ENCODE measurements around the gene TARBP1.

TARBP1 gene

GRCh38 chr1:234433563-234434285, 45.3 kb downstream of the TARBP1 start:
- H3K36me3 ChIP-seq (ENCODE audit: control insufficient read depth, insufficient read depth, low read length): peaks cover 25% of the 10 kb centered on the region
- H3K4me1 ChIP-seq (ENCODE audit: control insufficient read depth, insufficient read depth, low read length, poor library complexity, severe bottlenecking): no peaks in the 10 kb centered on the region
- WGBS, 2 experiments (ENCODE audit: insufficient coverage in 2 of 2): 89 to 100% methylated on average over 1 of the region's 1 CpG
- H3K27ac ChIP-seq (ENCODE audit: low read depth, low read length, severe bottlenecking): no peak overlapping the region
- H3K4me3 ChIP-seq (ENCODE audit: extremely low read depth, insufficient read depth, low read length, poor library complexity, severe bottlenecking): no peak overlapping the region
- no peaks in the 10 kb centered on the region for H3K9me3 ChIP-seq (ENCODE audit: control insufficient read depth, low read length)

DNA sequence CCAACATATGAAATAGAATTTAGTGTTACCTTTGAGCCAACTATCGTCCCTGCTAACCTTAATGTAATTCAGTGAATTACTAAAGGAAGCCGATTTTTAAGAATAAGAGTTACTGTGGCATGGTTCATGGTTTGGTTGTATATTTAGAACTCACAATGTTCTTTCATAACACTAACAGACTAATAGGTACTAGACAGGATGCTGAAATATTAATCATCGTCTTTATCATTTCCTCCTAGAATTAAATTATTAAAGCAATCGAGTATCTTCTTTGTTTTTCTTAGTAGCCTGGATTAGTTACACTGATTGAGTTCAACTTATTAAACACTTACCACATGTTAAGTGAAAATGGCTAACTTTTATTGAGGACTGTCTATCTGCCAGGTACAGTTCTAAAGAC, 47.7 kb downstream of the TARBP1 start:
- H3K9me3 ChIP-seq (ENCODE audit: control insufficient read depth, low read length): no peaks in the 10 kb centered on the region
- no peak overlapping the region for H3K4me3 ChIP-seq (ENCODE audit: extremely low read depth, insufficient read depth, low read length, poor library complexity, severe bottlenecking)
- no peak overlapping the region for H3K27ac ChIP-seq (ENCODE audit: low read depth, low read length, severe bottlenecking)
- peaks cover 31% of the 10 kb centered on the region for H3K36me3 ChIP-seq (ENCODE audit: control insufficient read depth, insufficient read depth, low read length)
- H3K4me1 ChIP-seq (ENCODE audit: control insufficient read depth, insufficient read depth, low read length, poor library complexity, severe bottlenecking): no peaks in the 10 kb centered on the region
- no CpG with 5 or more reads among the region's 4 CpGs for WGBS, 2 experiments (ENCODE audit: insufficient coverage in 2 of 2)

- 96 to 100% methylated on average over 3 to 5 of the region's 5 CpGs for whole genome bisulfite sequencing, 2 experiments (ENCODE audit: insufficient coverage in 2 of 2)
- Histone ChIP-seq H3K9me3 (ENCODE audit: control insufficient read depth, low read length) (no peaks in the 10 kb centered on the region), H3K4me3 (ENCODE audit: extremely low read depth, insufficient read depth, low read length, poor library complexity, severe bottlenecking) (no peak overlapping the region), H3K36me3 (ENCODE audit: control insufficient read depth, insufficient read depth, low read length) (peaks cover 31% of the 10 kb centered on the region), H3K4me1 (ENCODE audit: control insufficient read depth, insufficient read depth, low read length, poor library complexity, severe bottlenecking) (no peaks in the 10 kb centered on the region), H3K27ac (ENCODE audit: low read depth, low read length, severe bottlenecking) (no peak overlapping the region)
Measured at GRCh38 chr1:234430691-234431090, 48.3 kb downstream of the TARBP1 start.

GRCh38 chr1:234429434-234429806, 49.6 kb downstream of the TARBP1 start:
- 100% methylated on average over 2 of the region's 5 CpGs for WGBS, 2 experiments (ENCODE audit: insufficient coverage in 2 of 2)
- no peaks in the 10 kb centered on the region for H3K4me1 ChIP-seq (ENCODE audit: control insufficient read depth, insufficient read depth, low read length, poor library complexity, severe bottlenecking)
- H3K36me3 ChIP-seq (ENCODE audit: control insufficient read depth, insufficient read depth, low read length): peaks cover 31% of the 10 kb centered on the region

DNA sequence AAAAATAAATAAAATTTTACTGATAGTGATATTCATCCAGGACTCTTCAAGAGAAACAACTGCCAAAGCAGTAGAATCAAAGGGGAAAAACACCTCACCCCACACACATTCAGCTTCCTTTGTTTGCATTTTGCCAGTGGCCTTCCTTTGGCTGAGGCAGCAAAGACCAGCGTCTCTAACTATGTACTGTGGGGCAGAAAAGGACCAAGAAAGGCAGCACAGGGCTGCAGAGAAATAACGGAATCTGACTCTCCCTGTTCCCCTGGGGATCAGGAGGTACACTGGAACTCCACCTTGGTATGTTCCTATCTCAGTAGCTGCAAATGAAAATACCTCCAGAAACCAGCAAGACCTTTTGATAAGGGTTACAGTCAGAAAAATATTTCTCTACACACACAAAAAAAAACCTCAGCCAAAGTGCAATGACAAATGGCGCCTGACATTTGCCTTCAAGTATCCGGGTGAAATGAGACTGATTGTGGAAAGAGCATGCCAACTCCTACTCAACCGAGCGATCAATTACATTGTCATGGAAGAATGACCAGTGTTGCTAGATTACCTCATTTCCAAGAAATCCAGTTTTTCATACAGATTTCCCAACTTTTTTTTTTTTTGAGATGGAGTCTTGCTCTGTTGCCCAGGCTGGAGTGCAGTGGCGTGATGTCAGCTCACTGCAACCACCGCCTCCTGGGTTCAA, 50.9 kb downstream of the TARBP1 start:
- WGBS, 2 experiments (ENCODE audit: insufficient coverage in 2 of 2): 87 to 96% methylated on average over 7 to 8 of the region's 8 CpGs
- Histone ChIP-seq H3K27ac (ENCODE audit: low read depth, low read length, severe bottlenecking) (no peak overlapping the region), H3K4me1 (ENCODE audit: control insufficient read depth, insufficient read depth, low read length, poor library complexity, severe bottlenecking) (no peaks in the 10 kb centered on the region), H3K36me3 (ENCODE audit: control insufficient read depth, insufficient read depth, low read length) (peaks cover 30% of the 10 kb centered on the region), H3K4me3 (ENCODE audit: extremely low read depth, insufficient read depth, low read length, poor library complexity, severe bottlenecking) (no peak overlapping the region), H3K9me3 (ENCODE audit: control insufficient read depth, low read length) (no peaks in the 10 kb centered on the region)

More at GRCh38 chr1:234429434-234429806, 49.6 kb downstream of the TARBP1 start:
- H3K4me3 ChIP-seq (ENCODE audit: extremely low read depth, insufficient read depth, low read length, poor library complexity, severe bottlenecking): no peak overlapping the region
- no peaks in the 10 kb centered on the region for H3K9me3 ChIP-seq (ENCODE audit: control insufficient read depth, low read length)
- no peak overlapping the region for H3K27ac ChIP-seq (ENCODE audit: low read depth, low read length, severe bottlenecking)

- Histone ChIP-seq H3K4me3 (ENCODE audit: extremely low read depth, insufficient read depth, low read length, poor library complexity, severe bottlenecking) (no peak overlapping the region), H3K9me3 (ENCODE audit: control insufficient read depth, low read length) (no peaks in the 10 kb centered on the region), H3K36me3 (ENCODE audit: control insufficient read depth, insufficient read depth, low read length) (peaks cover 8% of the 10 kb centered on the region), H3K4me1 (ENCODE audit: control insufficient read depth, insufficient read depth, low read length, poor library complexity, severe bottlenecking) (no peaks in the 10 kb centered on the region), H3K27ac (ENCODE audit: low read depth, low read length, severe bottlenecking) (no peak overlapping the region)
- WGBS, 2 experiments (ENCODE audit: insufficient coverage in 2 of 2): 92 to 93% methylated on average over 4 of the region's 4 CpGs
Measured at GRCh38 chr1:234413990-234414389, 65.0 kb downstream of the TARBP1 start.

GRCh38 chr1:234413485-234413884, 65.5 kb downstream of the TARBP1 start:
- Histone ChIP-seq H3K4me1 (ENCODE audit: control insufficient read depth, insufficient read depth, low read length, poor library complexity, severe bottlenecking) (no peaks in the 10 kb centered on the region), H3K27ac (ENCODE audit: low read depth, low read length, severe bottlenecking) (no peak overlapping the region), H3K9me3 (ENCODE audit: control insufficient read depth, low read length) (no peaks in the 10 kb centered on the region), H3K4me3 (ENCODE audit: extremely low read depth, insufficient read depth, low read length, poor library complexity, severe bottlenecking) (no peak overlapping the region), H3K36me3 (ENCODE audit: control insufficient read depth, insufficient read depth, low read length) (peaks cover 8% of the 10 kb centered on the region)
- 92 to 96% methylated on average over 7 to 9 of the region's 9 CpGs for WGBS, 2 experiments (ENCODE audit: insufficient coverage in 2 of 2)

- H3K4me3 ChIP-seq (ENCODE audit: extremely low read depth, insufficient read depth, low read length, poor library complexity, severe bottlenecking): no peak overlapping the region
- no peaks in the 10 kb centered on the region for H3K9me3 ChIP-seq (ENCODE audit: control insufficient read depth, low read length)
- WGBS, 2 experiments (ENCODE audit: insufficient coverage in 2 of 2): 91 to 98% methylated on average over 5 to 8 of the region's 11 CpGs
- H3K36me3 ChIP-seq (ENCODE audit: control insufficient read depth, insufficient read depth, low read length): peaks cover 8% of the 10 kb centered on the region
- no peaks in the 10 kb centered on the region for H3K4me1 ChIP-seq (ENCODE audit: control insufficient read depth, insufficient read depth, low read length, poor library complexity, severe bottlenecking)
- H3K27ac ChIP-seq (ENCODE audit: low read depth, low read length, severe bottlenecking): no peak overlapping the region
Measured at GRCh38 chr1:234412830-234413229, 66.1 kb downstream of the TARBP1 start.

GRCh38 chr1:234409328-234409727, 69.7 kb downstream of the TARBP1 start:
- H3K36me3 ChIP-seq (ENCODE audit: control insufficient read depth, insufficient read depth, low read length): no peaks in the 10 kb centered on the region
- no peak overlapping the region for H3K4me3 ChIP-seq (ENCODE audit: extremely low read depth, insufficient read depth, low read length, poor library complexity, severe bottlenecking)
- H3K4me1 ChIP-seq (ENCODE audit: control insufficient read depth, insufficient read depth, low read length, poor library complexity, severe bottlenecking): no peaks in the 10 kb centered on the region
- 92 to 94% methylated on average over 2 to 3 of the region's 5 CpGs for WGBS, 2 experiments (ENCODE audit: insufficient coverage in 2 of 2)
- no peak overlapping the region for H3K27ac ChIP-seq (ENCODE audit: low read depth, low read length, severe bottlenecking)
- H3K9me3 ChIP-seq (ENCODE audit: control insufficient read depth, low read length): no peaks in the 10 kb centered on the region

- H3K36me3 ChIP-seq (ENCODE audit: control insufficient read depth, insufficient read depth, low read length): no peaks in the 10 kb centered on the region
- no peaks in the 10 kb centered on the region for H3K4me1 ChIP-seq (ENCODE audit: control insufficient read depth, insufficient read depth, low read length, poor library complexity, severe bottlenecking)
- no peaks in the 10 kb centered on the region for H3K9me3 ChIP-seq (ENCODE audit: control insufficient read depth, low read length)
- WGBS, 2 experiments (ENCODE audit: insufficient coverage in 2 of 2): 86 to 97% methylated on average over 3 to 6 of the region's 9 CpGs
- no peak overlapping the region for H3K4me3 ChIP-seq (ENCODE audit: extremely low read depth, insufficient read depth, low read length, poor library complexity, severe bottlenecking)
- H3K27ac ChIP-seq (ENCODE audit: low read depth, low read length, severe bottlenecking): no peak overlapping the region
Measured at GRCh38 chr1:234408757-234409156, 70.2 kb downstream of the TARBP1 start.

GRCh38 chr1:234406871-234407270, 72.1 kb downstream of the TARBP1 start:
- H3K4me1 ChIP-seq (ENCODE audit: control insufficient read depth, insufficient read depth, low read length, poor library complexity, severe bottlenecking): no peaks in the 10 kb centered on the region
- 100% methylated on average over 2 of the region's 4 CpGs for WGBS, 2 experiments (ENCODE audit: insufficient coverage in 2 of 2)
- H3K4me3 ChIP-seq (ENCODE audit: extremely low read depth, insufficient read depth, low read length, poor library complexity, severe bottlenecking): no peak overlapping the region
- H3K27ac ChIP-seq (ENCODE audit: low read depth, low read length, severe bottlenecking): no peak overlapping the region
- no peaks in the 10 kb centered on the region for H3K36me3 ChIP-seq (ENCODE audit: control insufficient read depth, insufficient read depth, low read length)
- H3K9me3 ChIP-seq (ENCODE audit: control insufficient read depth, low read length): no peaks in the 10 kb centered on the region
